EL (cell line): Measurements from ENCODE around the gene BTBD10.
A peak's percentile ranks its signal among the peaks of the same experiment; 100 is the strongest.
"Not testable (repeated sequence)": the region's sequence is repeated elsewhere in the genome, so short reads cannot be mapped to it uniquely, and the experiment has no call there.

Experiments
- DNase-seq: peaks from one replicate; pipeline ENCODE4 v3.0.0-alpha.2; 2016

The BTBD10 gene

GRCh38 chr11:13440100-13440855, 22.7 kb downstream of the BTBD10 start:
- DNase-seq = peak; percentile 92

- no peak for DNase-seq
Observed at GRCh38 chr11:13438291-13438690, 24.7 kb downstream of the BTBD10 start.

GRCh38 chr11:13436836-13437235, 26.2 kb downstream of the BTBD10 start:
- DNase-seq = not testable (repeated sequence)

GRCh38 chr11:13434247-13435205, 28.5 kb downstream of the BTBD10 start:
- no peak for DNase-seq

- DNase-seq = no peak
Observed at GRCh38 chr11:13433437-13433836, 29.6 kb downstream of the BTBD10 start.

- no peak for DNase-seq
Observed at GRCh38 chr11:13429836-13430235, 33.2 kb downstream of the BTBD10 start.

- DNase-seq = no peak
Observed at GRCh38 chr11:13429288-13429687, 33.7 kb downstream of the BTBD10 start.

- no peak for DNase-seq
Observed at GRCh38 chr11:13427440-13427839, 35.6 kb downstream of the BTBD10 start.

GRCh38 chr11:13423372-13423771, 39.6 kb downstream of the BTBD10 start:
- no peak for DNase-seq

GRCh38 chr11:13421561-13421960, 41.5 kb downstream of the BTBD10 start:
- no peak for DNase-seq

- peak; percentile 13 for DNase-seq
Observed at GRCh38 chr11:13415201-13415600, 47.8 kb downstream of the BTBD10 start.

- DNase-seq = no peak
Observed at GRCh38 chr11:13405220-13405619, 57.8 kb downstream of the BTBD10 start.

GRCh38 chr11:13398335-13398734, 64.7 kb downstream of the BTBD10 start:
- DNase-seq = not testable (repeated sequence)

GRCh38 chr11:13391217-13391616, 71.8 kb downstream of the BTBD10 start:
- no peak for DNase-seq

- no peak for DNase-seq
Observed at GRCh38 chr11:13388741-13389140, 74.3 kb downstream of the BTBD10 start.

GRCh38 chr11:13386567-13386966, 76.5 kb downstream of the BTBD10 start:
- DNase-seq = no peak

GRCh38 chr11:13384908-13385640, 77.9 kb downstream of the BTBD10 start:
- DNase-seq = peak; percentile 53

GRCh38 chr11:13382751-13383150, 80.3 kb downstream of the BTBD10 start:
- no peak for DNase-seq

GRCh38 chr11:13380731-13381130, 82.3 kb downstream of the BTBD10 start:
- no peak for DNase-seq

GRCh38 chr11:13378316-13378715, 84.7 kb downstream of the BTBD10 start:
- peak; percentile 25 for DNase-seq

- DNase-seq = no peak
Observed at GRCh38 chr11:13376838-13377237, 86.2 kb downstream of the BTBD10 start.

- DNase-seq = no peak
Observed at GRCh38 chr11:13376402-13376801, 86.6 kb downstream of the BTBD10 start.

GRCh38 chr11:13375798-13376197, 87.2 kb downstream of the BTBD10 start:
- DNase-seq = no peak
